Nephron progenitor cell (in vitro differentiated cells): ENCODE data around the gene SPP2.

ENCODE experiments used
- DNase-seq: peaks from one replicate; pipeline ENCODE4 v3.0.0; 2021
- H3K27ac Mint-ChIP-seq: 2 replicates; pipeline ENCODE4 v1.8.0; 2021; ENCODE audit warnings: mild to moderate bottlenecking, moderate library complexity, mixed read lengths
- H3K27me3 Mint-ChIP-seq: 2 replicates; pipeline ENCODE4 v1.8.0; 2021; ENCODE audit warnings: mild to moderate bottlenecking, low read depth, mixed read lengths; ENCODE audit not compliant: poor library complexity
- H3K36me3 Mint-ChIP-seq: 2 replicates; pipeline ENCODE4 v1.8.0; 2021; ENCODE audit warnings: low read depth, mixed read lengths
- H3K4me1 Mint-ChIP-seq: 2 replicates; pipeline ENCODE4 v1.8.0; 2021; ENCODE audit warnings: mixed read lengths
- H3K4me3 Mint-ChIP-seq: 2 replicates; pipeline ENCODE4 v1.8.0; 2021; ENCODE audit warnings: mild to moderate bottlenecking, moderate library complexity, mixed read lengths
- H3K9me3 Mint-ChIP-seq: 2 replicates; pipeline ENCODE4 v1.8.0; 2021; ENCODE audit warnings: mild to moderate bottlenecking, moderate library complexity, mixed read lengths
- CTCF ChIP-seq: fragments of 200-600 bp; sonication (generic); IDR thresholded peaks from 2 replicates; pipeline ENCODE4 v1.5.0; 2021; ENCODE audit warnings: antibody characterized with exemption

The SPP2 gene

GRCh38 chr2:234075518-234075915, 25.0 kb downstream of the SPP2 start:
- H3K4me3 Mint-ChIP-seq: no peak overlapping the region
- peaks cover 26% of the 10 kb centered on the region for H3K4me1 Mint-ChIP-seq
- peaks cover 7% of the 10 kb centered on the region for H3K27me3 Mint-ChIP-seq
- no peak for TF ChIP-seq CTCF
- H3K36me3 Mint-ChIP-seq: no peaks in the 10 kb centered on the region
- H3K9me3 Mint-ChIP-seq: peaks cover 3% of the 10 kb centered on the region
- no peak overlapping the region for H3K27ac Mint-ChIP-seq
- DNase-seq: no peak

DNA sequence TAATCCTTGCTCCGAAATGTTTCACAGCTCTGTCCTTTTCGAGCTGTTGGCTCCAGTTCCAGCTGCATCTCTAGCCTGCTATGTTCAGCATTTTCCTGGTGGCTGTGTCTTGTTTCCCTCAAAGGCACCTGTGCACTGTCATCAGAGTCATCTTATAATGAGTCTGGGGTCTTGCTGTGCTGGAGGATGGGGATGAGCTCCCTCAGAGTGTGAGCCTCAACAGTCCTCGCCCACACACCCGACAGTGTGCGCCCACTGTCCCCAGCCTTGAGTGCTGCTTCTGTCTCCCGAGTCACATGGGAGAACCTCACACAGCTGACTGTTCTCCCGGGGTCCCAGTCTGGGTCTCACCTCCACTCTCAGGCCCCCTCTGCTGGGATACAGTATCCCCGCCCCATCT, 25.4 kb downstream of the SPP2 start:
- no peak for DNase-seq
- H3K27ac Mint-ChIP-seq: peak overlapping the region; percentile 24

GRCh38 chr2:234076451-234076850, 25.9 kb downstream of the SPP2 start:
- peaks cover 7% of the 10 kb centered on the region for H3K27me3 Mint-ChIP-seq
- peak overlapping the region; percentile 24 for H3K27ac Mint-ChIP-seq
- DNase-seq: no peak
- H3K36me3 Mint-ChIP-seq: no peaks in the 10 kb centered on the region
- no peak overlapping the region for H3K4me3 Mint-ChIP-seq
- H3K9me3 Mint-ChIP-seq: peaks cover 5% of the 10 kb centered on the region
- TF ChIP-seq CTCF: no peak
- peaks cover 26% of the 10 kb centered on the region for H3K4me1 Mint-ChIP-seq

More for the DNA sequence above, 25.4 kb downstream of the SPP2 start:
- H3K36me3 Mint-ChIP-seq: no peaks in the 10 kb centered on the region
- peaks cover 7% of the 10 kb centered on the region for H3K27me3 Mint-ChIP-seq
- no peak overlapping the region for H3K4me3 Mint-ChIP-seq
- peaks cover 1% of the 10 kb centered on the region for H3K9me3 Mint-ChIP-seq
- no peak for TF ChIP-seq CTCF
- H3K4me1 Mint-ChIP-seq: peaks cover 26% of the 10 kb centered on the region

DNA sequence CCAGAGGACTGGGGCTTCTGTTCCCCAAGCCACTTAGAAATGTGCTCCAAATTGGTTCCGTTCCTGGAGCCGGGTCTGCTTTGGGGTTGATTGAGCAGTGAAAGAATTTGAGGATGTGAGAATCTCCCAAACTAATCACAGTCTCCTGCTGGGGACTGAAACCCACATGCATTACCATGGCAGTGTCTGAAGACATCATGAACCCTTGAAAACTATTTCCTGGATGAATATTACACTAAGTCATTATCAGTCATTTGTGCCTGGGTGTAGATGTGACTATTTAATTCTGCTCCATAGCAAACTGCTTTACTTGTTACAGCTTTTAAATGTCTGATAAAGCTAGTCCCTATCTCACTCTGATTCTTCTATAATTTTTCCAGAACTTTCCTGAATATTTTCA, 27.6 kb downstream of the SPP2 start:
- H3K36me3 Mint-ChIP-seq: no peaks in the 10 kb centered on the region
- peaks cover 9% of the 10 kb centered on the region for H3K27me3 Mint-ChIP-seq
- peaks cover 26% of the 10 kb centered on the region for H3K4me1 Mint-ChIP-seq
- TF ChIP-seq CTCF: no peak
- DNase-seq: no peak
- H3K27ac Mint-ChIP-seq: no peak overlapping the region
- H3K4me3 Mint-ChIP-seq: no peak overlapping the region
- peaks cover 5% of the 10 kb centered on the region for H3K9me3 Mint-ChIP-seq

DNA sequence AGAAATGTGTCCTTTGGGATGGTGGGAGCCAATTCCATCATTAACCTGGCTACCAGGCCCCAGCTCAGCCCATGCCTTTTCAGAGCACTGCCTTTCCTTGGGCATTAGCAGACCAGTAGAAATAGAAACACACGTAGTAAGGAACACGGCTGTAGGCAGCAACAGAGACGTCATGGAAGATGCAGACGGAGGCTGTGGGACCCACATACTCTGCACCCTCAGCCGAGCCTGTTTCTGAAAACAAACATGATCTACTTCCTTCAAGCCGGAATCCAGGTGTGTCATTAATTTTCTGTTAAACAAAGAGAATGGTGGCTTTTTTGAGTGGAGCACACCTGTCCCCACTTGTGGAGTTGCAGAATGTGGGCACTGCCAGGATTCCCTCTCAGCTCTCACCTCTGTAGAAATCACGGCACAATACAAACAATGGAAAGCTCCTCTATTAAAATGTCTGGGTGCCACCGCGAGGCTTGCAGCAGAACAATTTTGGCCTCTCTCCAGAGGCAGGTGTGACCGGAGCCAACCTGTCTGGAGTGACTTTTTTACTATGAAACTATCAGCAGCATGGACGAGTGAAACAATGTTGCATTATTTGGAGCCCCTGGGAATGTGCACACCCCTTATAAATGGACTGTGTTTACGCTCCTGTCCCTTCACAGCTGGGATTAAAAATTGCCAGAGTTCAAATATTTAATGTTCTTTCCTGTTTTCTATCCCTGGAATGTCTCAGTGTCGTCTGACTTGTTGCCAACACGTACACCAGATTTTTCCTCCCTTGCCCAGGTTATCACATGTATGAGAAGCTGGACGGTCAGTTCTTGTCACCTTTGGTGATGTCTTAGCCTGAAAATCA, 31.7 kb downstream of the SPP2 start:
- H3K4me1 Mint-ChIP-seq: peaks cover 10% of the 10 kb centered on the region
- no peak for DNase-seq
- peaks cover 24% of the 10 kb centered on the region for H3K27me3 Mint-ChIP-seq
- H3K9me3 Mint-ChIP-seq: peaks cover 14% of the 10 kb centered on the region
- no peaks in the 10 kb centered on the region for H3K36me3 Mint-ChIP-seq
- H3K4me3 Mint-ChIP-seq: no peak overlapping the region
- no peak overlapping the region for H3K27ac Mint-ChIP-seq
- no peak for TF ChIP-seq CTCF
